Neural cell (in vitro differentiated cells): ENCODE data around the gene NECAB3. TPM values are rescaled to one million over a fixed set of nuclear protein-coding genes. Genes with fewer than 3 reads are reported as not detected.

Experiments used
- H2AFZ ChIP-seq: fragments of 200-600, 300-800 bp; sonication (generic), shearing (Covaris generic); 2 replicates; pipeline ENCODE4 v1.6.0; 2014; ENCODE audit warnings: low read depth, mild to moderate bottlenecking, antibody characterized with exemption, low read length, moderate library complexity
- H3F3A ChIP-seq: fragments of 200-600 bp; shearing (Covaris generic); 2 replicates; pipeline ENCODE4 v1.6.1; 2016; ENCODE audit warnings: mild to moderate bottlenecking, moderate library complexity, mixed read lengths, antibody characterized with exemption, low read length; ENCODE audit not compliant: insufficient read depth, poor library complexity, severe bottlenecking
- H3K27ac ChIP-seq: fragments of 200-600, 300-800 bp; sonication (generic), shearing (Covaris generic); 2 replicates; pipeline ENCODE4 v1.5.1; 2014; ENCODE audit warnings: mild to moderate bottlenecking, low read length, moderate library complexity
- H3K27me3 ChIP-seq: fragments of 300-800, 200-600 bp; sonication (generic), shearing (Covaris generic); 2 replicates; pipeline ENCODE4 v1.6.0; 2014; ENCODE audit warnings: mild to moderate bottlenecking, low read depth, low read length, moderate library complexity; ENCODE audit not compliant: insufficient read depth
- H3K36me3 ChIP-seq: fragments of 300-800, 200-600 bp; sonication (generic), shearing (Covaris generic); 2 replicates; pipeline ENCODE4 v1.5.1; 2014; ENCODE audit warnings: mild to moderate bottlenecking, antibody characterized with exemption, low read length, moderate library complexity; ENCODE audit not compliant: insufficient read depth
- H3K4me2 ChIP-seq: fragments of 300-800, 200-600 bp; sonication (generic), shearing (Covaris generic); 2 replicates; pipeline ENCODE4 v1.6.0; 2014; ENCODE audit warnings: mild to moderate bottlenecking, low read length
- H3K4me3 ChIP-seq: fragments of 300-800, 200-600 bp; sonication (generic), shearing (Covaris generic); 2 replicates; pipeline ENCODE4 v1.5.1; 2014; ENCODE audit warnings: mild to moderate bottlenecking, low read length, moderate library complexity
- H3K79me2 ChIP-seq: fragments of 200-600 bp; shearing (Covaris generic); replicated peaks from 2 replicates; pipeline ENCODE4 v1.6.0; 2014; ENCODE audit warnings: mild to moderate bottlenecking, low read length, moderate library complexity; ENCODE audit not compliant: insufficient read depth
- H3K9ac ChIP-seq: fragments of 300-800, 200-600 bp; sonication (generic), shearing (Covaris generic); 2 replicates; pipeline ENCODE4 v1.6.1; 2016; ENCODE audit warnings: mild to moderate bottlenecking, low read length, mixed read lengths
- H3K9me2 ChIP-seq: fragments of 200-600 bp; shearing (Covaris generic); 2 replicates; pipeline ENCODE4 v1.6.1; 2016; ENCODE audit warnings: mild to moderate bottlenecking, low read length, mixed read lengths; ENCODE audit not compliant: insufficient read depth
- H3K9me3 ChIP-seq: fragments of 200-600, 300-800 bp; sonication (generic), shearing (Covaris generic); 2 replicates; pipeline ENCODE4 v1.6.1; 2016; ENCODE audit warnings: mild to moderate bottlenecking, mixed run types, low read length, moderate library complexity, mixed read lengths
- H4K20me1 ChIP-seq: fragments of 200-600 bp; shearing (Covaris generic); 2 replicates; pipeline ENCODE4 v1.6.1; 2016; ENCODE audit warnings: mild to moderate bottlenecking, mixed run types; ENCODE audit not compliant: insufficient read depth
- CTCF ChIP-seq: fragments of 450-650 bp; IDR thresholded peaks from 2 replicates; pipeline ENCODE4 v1.5.1; 2014; ENCODE audit warnings: antibody characterized with exemption, mild to moderate bottlenecking, moderate library complexity; ENCODE audit not compliant: poor library complexity, severe bottlenecking
- EP300 ChIP-seq: fragments of 450-650 bp; conservative IDR thresholded peaks from 2 replicates; pipeline ENCODE4 v1.6.1; 2014; ENCODE audit warnings: antibody characterized with exemption, mild to moderate bottlenecking, moderate library complexity; ENCODE audit not compliant: poor library complexity, severe bottlenecking
- EZH2 ChIP-seq: fragments of 200-600, 300-800 bp; shearing (Covaris generic), sonication (generic); IDR thresholded peaks from 2 replicates; pipeline ENCODE4 v1.6.1; 2014; ENCODE audit warnings: antibody characterized with exemption, low read length, borderline replicate concordance, mild to moderate bottlenecking; ENCODE audit not compliant: insufficient read depth, poor library complexity, severe bottlenecking
- MXI1 ChIP-seq: fragments of 450-650 bp; conservative IDR thresholded peaks from 2 replicates; pipeline ENCODE4 v1.6.1; 2014; ENCODE audit warnings: antibody characterized with exemption, mild to moderate bottlenecking; ENCODE audit not compliant: poor library complexity, severe bottlenecking
- POLR2AphosphoS5 ChIP-seq: IDR thresholded peaks from 2 replicates; pipeline ENCODE4 v1.6.1; 2012
- RAD21 ChIP-seq: fragments of 450-650 bp; conservative IDR thresholded peaks from 2 replicates; pipeline ENCODE4 v1.6.1; 2014; ENCODE audit warnings: antibody characterized with exemption, mild to moderate bottlenecking, moderate library complexity
- REST ChIP-seq: IDR thresholded peaks from 2 replicates; pipeline ENCODE4 v1.6.1; 2012; ENCODE audit warnings: borderline replicate concordance
- SMC3 ChIP-seq: fragments of 450-650 bp; conservative IDR thresholded peaks from 2 replicates; pipeline ENCODE4 v1.6.1; 2014; ENCODE audit warnings: antibody characterized with exemption, mild to moderate bottlenecking, moderate library complexity; ENCODE audit not compliant: poor library complexity
- TAF1 ChIP-seq: IDR thresholded peaks from 2 replicates; pipeline ENCODE4 v1.6.1; 2012; ENCODE audit warnings: low read depth
- polyA plus RNA-seq: library from polyadenylated mRNA; depleted of rRNA; stranded (reverse); fragments of >200 nt; gene quantifications from 2 replicates; pipeline ENCODE4 v1.2.3, GENCODE V29; 2014

The NECAB3 gene
- polyA plus RNA-seq, 1 donor from 2014 or later, result 21.4 TPM

DNA sequence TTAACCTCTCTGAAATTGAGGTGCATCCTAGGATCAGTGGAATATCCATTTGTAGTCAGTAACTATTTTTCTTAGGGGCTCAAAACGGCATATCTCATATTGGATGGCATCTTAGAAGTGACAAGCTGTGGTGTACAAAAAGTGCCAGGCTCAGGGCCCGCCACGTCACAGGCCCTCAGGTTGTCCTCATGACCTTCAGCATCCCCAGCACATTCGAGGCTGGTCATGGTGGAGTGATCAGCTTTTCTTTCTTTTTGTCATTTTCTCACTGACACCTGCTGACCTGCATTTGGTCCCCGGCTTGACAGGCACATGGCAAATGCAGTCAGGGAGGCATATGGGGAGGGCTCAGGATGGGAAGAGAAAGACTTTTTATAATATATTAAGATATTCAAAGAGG lies 19.1 kb upstream of the NECAB3 start:
- H3K9me3 ChIP-seq, result no peaks in the 10 kb centered on the region
- TF ChIP-seq REST (no peak), MXI1 (no peak), POLR2AphosphoS5 (no peak), SMC3 (no peak), EP300 (no peak), EZH2 (no peak), TAF1 (no peak), RAD21 (no peak), CTCF (no peak)
- H3F3A ChIP-seq, result no peaks in the 10 kb centered on the region
- H3K36me3 ChIP-seq, result no peaks in the 10 kb centered on the region
- H3K4me2 ChIP-seq, result no peak overlapping the region
- H3K27ac ChIP-seq, result no peak overlapping the region
- H4K20me1 ChIP-seq, result no peaks in the 10 kb centered on the region
- H2AFZ ChIP-seq, result no peak overlapping the region
- H3K4me3 ChIP-seq, result no peak overlapping the region
- no peak overlapping the region for H3K9ac ChIP-seq
- H3K9me2 ChIP-seq, result no peaks in the 10 kb centered on the region
- H3K79me2 ChIP-seq, result no peaks in the 10 kb centered on the region
- no peaks in the 10 kb centered on the region for H3K27me3 ChIP-seq

DNA sequence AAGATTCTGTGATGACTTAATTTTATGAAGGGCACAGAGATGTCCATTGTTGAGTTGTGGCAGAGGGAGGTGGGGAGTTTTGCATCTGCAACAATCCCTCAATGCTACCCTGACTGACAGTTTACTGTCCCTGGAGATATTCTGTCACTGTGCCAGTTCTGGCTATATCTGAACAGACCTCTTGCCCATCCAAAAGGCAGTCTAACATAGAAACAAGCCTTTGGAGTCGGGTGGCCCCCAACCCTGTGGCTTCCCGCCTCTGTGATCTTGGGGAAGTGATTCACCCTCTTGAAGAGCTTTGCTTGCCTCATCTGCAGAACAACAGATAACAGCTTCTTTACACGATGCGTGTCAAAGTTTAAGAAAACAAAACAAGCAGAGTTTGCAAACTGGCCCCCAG lies 15.7 kb upstream of the NECAB3 start:
- Histone ChIP-seq H3K27me3 (no peaks in the 10 kb centered on the region), H3K4me2 (no peak overlapping the region), H3K36me3 (no peaks in the 10 kb centered on the region), H3K79me2 (no peaks in the 10 kb centered on the region), H3K9ac (no peak overlapping the region), H2AFZ (no peak overlapping the region), H3F3A (no peaks in the 10 kb centered on the region), H3K4me3 (no peak overlapping the region), H3K9me2 (no peaks in the 10 kb centered on the region), H3K27ac (no peak overlapping the region), H3K9me3 (no peaks in the 10 kb centered on the region), H4K20me1 (no peaks in the 10 kb centered on the region)
- TF ChIP-seq SMC3 (no peak), EZH2 (no peak), TAF1 (no peak), REST (no peak), MXI1 (no peak), RAD21 (no peak), EP300 (no peak), POLR2AphosphoS5 (no peak), CTCF (no peak)
